ENCODE measurements around the gene GTF3C1.
"Not testable (repeated sequence)": the region's sequence is repeated elsewhere in the genome, so short reads cannot be mapped to it uniquely, and the experiment has no call there.

Gene GTF3C1

DNA sequence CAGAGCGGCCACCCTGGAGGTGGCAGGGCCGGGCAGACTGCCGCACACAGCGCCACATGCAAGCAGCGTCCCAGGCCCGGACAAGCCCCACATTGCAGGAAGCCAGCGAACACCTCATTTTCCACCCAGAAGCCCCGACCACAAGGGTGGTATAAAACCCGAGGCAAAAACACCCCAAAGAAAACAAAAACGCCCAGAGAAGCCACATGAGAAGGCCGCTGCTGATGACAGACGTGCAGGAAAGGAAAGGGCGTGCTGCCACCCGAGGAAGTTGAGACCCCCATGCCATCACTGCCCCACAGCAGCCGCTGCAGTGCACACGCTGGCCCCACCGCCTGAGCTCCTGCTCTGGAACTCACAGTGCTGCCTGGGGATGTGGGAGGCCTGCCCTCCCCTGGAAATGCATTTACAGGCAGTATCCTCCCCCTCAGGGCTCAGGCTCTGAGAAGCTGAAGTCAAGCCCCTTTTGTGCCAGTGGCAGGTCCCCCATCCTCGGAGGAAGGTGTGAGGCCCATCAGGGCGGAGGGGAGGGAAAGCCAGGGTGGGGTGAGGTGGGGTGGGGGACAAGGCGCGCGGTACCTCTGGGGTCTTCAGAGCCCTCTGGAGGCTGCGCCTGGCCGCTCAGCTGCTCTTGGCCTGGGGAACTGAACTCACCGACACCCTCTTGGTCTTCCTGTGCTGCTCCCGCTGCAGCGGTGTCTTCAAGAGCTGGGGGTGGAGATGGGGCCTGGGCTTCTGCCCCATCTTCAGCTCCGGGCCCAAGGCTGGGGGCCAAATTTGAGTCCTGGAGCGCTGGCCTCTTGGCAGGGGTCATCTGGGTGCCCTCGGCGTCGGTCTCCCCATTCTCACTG lies 85.7 kb downstream of the GTF3C1 start:
- peaks cover 11% of the 10 kb centered on the region for H3K9me3 ChIP-seq (ENCODE audit: control insufficient read depth, low read length)
- 95 to 96% methylated on average over 25 to 32 of the region's 32 CpGs for WGBS, 2 experiments (ENCODE audit: insufficient coverage in 2 of 2)
- peaks cover 3% of the 10 kb centered on the region for H3K4me1 ChIP-seq (ENCODE audit: control insufficient read depth, insufficient read depth, low read length, poor library complexity, severe bottlenecking)
- H3K4me3 ChIP-seq (ENCODE audit: extremely low read depth, insufficient read depth, low read length, poor library complexity, severe bottlenecking): no peak overlapping the region
- no peak overlapping the region for H3K27ac ChIP-seq (ENCODE audit: low read depth, low read length, severe bottlenecking)
- peaks cover 82% of the 10 kb centered on the region for H3K36me3 ChIP-seq (ENCODE audit: control insufficient read depth, insufficient read depth, low read length)

DNA sequence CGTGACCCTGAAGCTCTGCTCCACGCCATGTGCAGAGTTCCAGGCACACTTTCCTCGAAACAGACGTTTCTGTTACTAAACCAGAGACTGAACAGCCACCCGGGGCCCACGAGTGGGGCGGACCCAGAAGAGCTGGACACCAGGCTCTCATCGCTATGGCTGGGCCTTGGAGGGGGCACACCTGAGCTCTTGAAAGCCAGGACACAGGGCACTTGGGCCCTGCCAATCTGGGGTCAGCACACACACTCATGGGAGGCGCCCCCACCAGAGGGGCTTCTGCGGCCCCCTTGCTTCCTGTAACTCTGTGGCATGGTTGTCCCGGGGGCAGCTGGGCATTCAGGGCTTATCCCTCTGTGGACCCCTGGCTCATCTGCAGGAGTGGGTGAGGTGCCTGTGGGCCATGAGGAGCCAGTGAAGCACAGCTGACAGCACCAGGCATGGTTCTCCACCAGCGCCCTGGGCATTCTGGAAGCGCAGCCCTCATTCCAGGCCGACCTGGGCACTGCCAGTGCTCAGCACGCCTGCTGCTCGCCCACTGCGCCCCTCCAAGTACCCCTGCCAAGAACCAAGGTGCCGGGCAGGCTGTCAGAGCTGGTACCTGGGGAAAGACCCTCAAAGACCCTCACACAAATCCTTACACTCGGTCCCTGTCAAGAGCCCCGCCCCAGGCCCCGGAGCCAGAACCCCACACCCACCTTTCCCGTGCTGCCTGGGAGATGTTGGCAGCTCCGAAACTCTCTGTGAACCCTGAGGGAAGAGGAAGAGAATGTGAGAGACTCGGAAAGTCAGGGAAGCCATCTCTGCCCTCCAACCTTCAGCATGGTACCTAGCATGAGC lies 86.6 kb downstream of the GTF3C1 start:
- Histone ChIP-seq H3K36me3 (ENCODE audit: control insufficient read depth, insufficient read depth, low read length) (peaks cover 77% of the 10 kb centered on the region), H3K27ac (ENCODE audit: low read depth, low read length, severe bottlenecking) (no peak overlapping the region), H3K9me3 (ENCODE audit: control insufficient read depth, low read length) (peaks cover 11% of the 10 kb centered on the region), H3K4me1 (ENCODE audit: control insufficient read depth, insufficient read depth, low read length, poor library complexity, severe bottlenecking) (peaks cover 3% of the 10 kb centered on the region), H3K4me3 (ENCODE audit: extremely low read depth, insufficient read depth, low read length, poor library complexity, severe bottlenecking) (no peak overlapping the region)
- 95 to 96% methylated on average over 20 to 21 of the region's 24 CpGs for WGBS, 2 experiments (ENCODE audit: insufficient coverage in 2 of 2)

DNA sequence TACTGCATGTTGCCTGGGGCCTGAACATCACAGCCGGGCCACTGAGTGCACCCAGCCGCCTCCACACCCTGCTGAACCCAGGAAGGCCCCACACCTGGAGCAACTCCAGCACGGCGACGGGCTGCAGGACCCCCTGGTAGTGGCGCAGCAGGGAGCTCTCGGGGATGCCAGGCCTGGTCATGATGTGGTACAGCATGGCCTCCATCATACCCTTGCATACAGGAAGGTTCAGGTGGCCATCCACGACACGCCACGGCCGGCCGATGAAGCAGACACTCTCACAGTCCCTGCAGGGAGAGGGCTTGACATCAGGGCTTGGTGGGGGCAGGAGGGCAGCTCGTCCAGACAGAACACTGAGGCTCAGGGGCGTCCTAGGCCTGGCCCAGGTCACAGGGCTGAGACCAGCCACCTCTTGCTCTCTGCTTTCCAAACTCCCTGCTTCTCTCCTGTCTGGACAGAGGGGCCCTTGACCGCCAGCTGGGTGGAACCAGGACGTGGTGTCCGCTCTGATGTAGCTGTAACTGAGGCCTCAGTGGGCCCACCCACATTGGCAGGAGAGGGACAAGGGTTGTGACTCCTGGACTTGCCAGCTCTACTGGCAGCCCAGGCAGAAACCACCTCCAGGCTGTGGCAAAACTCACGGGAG lies 87.4 kb downstream of the GTF3C1 start:
- Histone ChIP-seq H3K27ac (ENCODE audit: low read depth, low read length, severe bottlenecking) (no peak overlapping the region), H3K36me3 (ENCODE audit: control insufficient read depth, insufficient read depth, low read length) (peaks cover 70% of the 10 kb centered on the region), H3K4me3 (ENCODE audit: extremely low read depth, insufficient read depth, low read length, poor library complexity, severe bottlenecking) (no peak overlapping the region), H3K4me1 (ENCODE audit: control insufficient read depth, insufficient read depth, low read length, poor library complexity, severe bottlenecking) (peaks cover 3% of the 10 kb centered on the region), H3K9me3 (ENCODE audit: control insufficient read depth, low read length) (peaks cover 5% of the 10 kb centered on the region)
- 97 to 99% methylated on average over 18 of the region's 18 CpGs for WGBS, 2 experiments (ENCODE audit: insufficient coverage in 2 of 2)

DNA sequence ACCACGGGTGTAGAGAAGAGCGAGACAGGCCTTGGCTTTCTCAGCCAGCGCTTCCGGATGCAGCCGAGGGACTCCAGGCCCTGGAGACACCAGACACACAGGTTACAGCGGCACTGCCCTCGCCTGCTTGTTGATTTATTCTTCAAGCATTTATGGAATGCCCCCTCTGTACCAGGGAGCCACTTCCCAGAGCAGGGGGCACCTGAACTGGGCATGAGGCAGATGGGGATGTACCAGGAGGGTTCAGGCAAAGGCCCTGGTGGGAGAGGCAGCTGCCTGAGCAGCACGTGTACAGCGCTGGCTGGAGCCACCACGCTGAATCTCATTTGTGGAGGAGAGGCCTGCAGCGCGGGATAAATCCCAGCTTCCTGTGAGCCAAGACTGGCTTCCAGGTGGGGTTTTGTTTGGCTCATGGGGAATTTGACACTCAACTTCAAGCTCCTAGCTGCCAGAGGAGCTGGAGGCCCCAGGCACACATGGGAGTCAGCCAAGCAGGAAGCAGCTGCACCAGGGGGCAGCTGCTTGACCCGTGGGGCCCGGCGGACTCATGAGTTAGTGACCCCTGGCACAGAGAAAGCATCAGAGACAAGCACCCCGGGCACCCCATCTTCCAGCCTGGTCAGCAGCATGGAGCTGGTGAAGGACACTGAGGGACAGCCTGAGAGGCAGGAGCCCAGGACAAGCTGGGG lies 88.1 kb downstream of the GTF3C1 start:
- peaks cover 63% of the 10 kb centered on the region for H3K36me3 ChIP-seq (ENCODE audit: control insufficient read depth, insufficient read depth, low read length)
- peaks cover 3% of the 10 kb centered on the region for H3K4me1 ChIP-seq (ENCODE audit: control insufficient read depth, insufficient read depth, low read length, poor library complexity, severe bottlenecking)
- H3K9me3 ChIP-seq (ENCODE audit: control insufficient read depth, low read length): no peaks in the 10 kb centered on the region
- 94 to 95% methylated on average over 12 to 16 of the region's 16 CpGs for WGBS, 2 experiments (ENCODE audit: insufficient coverage in 2 of 2)
- no peak overlapping the region for H3K4me3 ChIP-seq (ENCODE audit: extremely low read depth, insufficient read depth, low read length, poor library complexity, severe bottlenecking)
- H3K27ac ChIP-seq (ENCODE audit: low read depth, low read length, severe bottlenecking): no peak overlapping the region

DNA sequence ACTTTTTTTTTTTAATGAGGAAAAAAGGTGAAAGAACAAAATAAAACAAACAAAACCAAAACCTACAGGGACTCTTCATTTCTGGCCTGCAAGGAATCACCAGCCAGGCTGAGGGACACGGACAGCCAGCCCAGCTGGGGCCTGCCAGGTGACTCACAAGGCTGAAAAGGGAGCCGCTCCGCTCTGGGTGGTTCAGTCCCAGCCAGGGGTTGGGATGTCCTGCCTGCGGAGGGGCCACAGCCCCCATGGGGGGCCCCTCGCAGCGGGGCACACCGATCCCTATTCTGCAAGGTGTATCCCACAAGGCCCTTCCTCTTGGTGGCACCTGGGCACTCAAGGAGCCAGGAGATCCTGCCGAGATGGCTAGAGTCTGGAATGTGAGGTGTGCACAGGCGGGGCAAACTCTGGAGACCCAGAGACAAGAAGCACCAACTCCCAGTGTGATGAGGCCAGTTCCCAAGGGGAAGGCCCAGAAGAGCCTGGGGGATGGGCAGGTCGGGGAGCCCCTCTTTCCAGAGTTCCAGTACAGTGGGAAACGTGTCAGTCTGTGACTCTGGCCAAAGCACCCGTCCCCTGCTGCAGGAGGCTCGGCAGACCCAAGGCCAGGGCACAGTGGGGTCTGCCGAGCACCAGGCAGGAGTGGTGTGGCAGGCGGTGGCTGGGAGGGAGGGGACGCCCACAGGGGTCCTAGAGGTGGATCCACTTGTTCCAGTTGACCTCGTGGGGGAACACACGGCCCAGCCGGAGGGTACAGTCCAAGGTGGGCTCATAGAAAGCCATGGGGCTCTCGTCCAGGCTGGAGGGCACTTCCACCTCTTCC lies 88.8 kb downstream of the GTF3C1 start:
- Histone ChIP-seq H3K36me3 (ENCODE audit: control insufficient read depth, insufficient read depth, low read length) (peaks cover 55% of the 10 kb centered on the region), H3K27ac (ENCODE audit: low read depth, low read length, severe bottlenecking) (no peak overlapping the region), H3K4me3 (ENCODE audit: extremely low read depth, insufficient read depth, low read length, poor library complexity, severe bottlenecking) (no peak overlapping the region), H3K9me3 (ENCODE audit: control insufficient read depth, low read length) (no peaks in the 10 kb centered on the region), H3K4me1 (ENCODE audit: control insufficient read depth, insufficient read depth, low read length, poor library complexity, severe bottlenecking) (peaks cover 5% of the 10 kb centered on the region)
- WGBS, 2 experiments (ENCODE audit: insufficient coverage in 2 of 2): 91 to 95% methylated on average over 20 of the region's 20 CpGs

DNA sequence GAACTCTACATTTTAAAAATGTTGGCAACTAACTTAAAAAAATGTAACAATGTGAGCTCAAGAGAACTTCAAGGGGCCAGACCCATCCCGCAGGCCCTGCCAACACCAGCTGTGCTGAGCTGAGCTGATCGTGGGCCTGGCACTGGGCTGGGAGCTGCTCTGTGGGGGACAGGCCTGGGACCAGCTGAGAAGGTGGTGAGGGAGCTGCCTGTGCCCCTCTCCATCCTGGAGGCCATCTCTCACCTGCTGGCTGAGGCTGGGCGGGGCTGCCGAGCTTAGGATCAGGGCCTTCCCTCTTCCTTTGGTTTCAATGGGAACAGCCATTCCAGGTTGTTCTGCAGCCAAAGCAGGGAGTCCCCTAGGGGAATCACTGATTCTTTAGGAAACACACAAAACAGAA lies 89.5 kb downstream of the GTF3C1 start:
- Histone ChIP-seq H3K36me3 (ENCODE audit: control insufficient read depth, insufficient read depth, low read length) (peaks cover 48% of the 10 kb centered on the region), H3K27ac (ENCODE audit: low read depth, low read length, severe bottlenecking) (no peak overlapping the region), H3K4me3 (ENCODE audit: extremely low read depth, insufficient read depth, low read length, poor library complexity, severe bottlenecking) (no peak overlapping the region), H3K9me3 (ENCODE audit: control insufficient read depth, low read length) (no peaks in the 10 kb centered on the region), H3K4me1 (ENCODE audit: control insufficient read depth, insufficient read depth, low read length, poor library complexity, severe bottlenecking) (peaks cover 6% of the 10 kb centered on the region)
- WGBS, 2 experiments (ENCODE audit: insufficient coverage in 2 of 2): 84 to 89% methylated on average over 3 to 4 of the region's 4 CpGs

DNA sequence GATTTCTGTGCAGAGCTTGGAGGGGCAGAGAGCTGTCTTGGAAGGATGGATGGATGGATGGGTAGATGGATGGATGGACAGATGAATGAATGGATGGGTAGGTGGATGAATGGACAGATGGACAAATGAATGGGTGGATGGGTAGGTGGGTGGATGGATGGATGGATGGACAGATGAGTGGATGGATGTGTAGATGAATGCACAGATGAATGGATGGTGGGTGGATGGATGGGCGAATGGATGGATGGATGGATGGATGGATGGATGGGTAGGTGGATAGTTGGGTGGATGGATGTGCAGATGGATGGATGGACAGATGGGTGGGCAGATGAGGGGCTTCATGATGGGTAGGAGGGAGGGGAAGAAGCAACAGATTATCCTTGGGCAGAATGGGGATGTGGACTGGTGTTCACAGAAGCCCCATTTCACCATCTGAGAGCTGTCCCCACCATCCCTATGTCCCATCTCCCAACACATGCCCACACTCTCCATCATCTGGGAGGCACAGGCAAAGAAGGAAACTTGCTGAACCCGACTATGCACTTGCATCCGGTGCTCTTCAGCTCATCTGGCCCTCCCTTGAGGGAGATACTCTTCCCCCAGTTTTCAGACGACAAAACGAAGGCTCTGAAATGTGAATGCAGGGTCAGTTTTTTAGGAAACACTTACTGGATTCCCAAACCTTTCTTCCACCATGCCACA lies 90.6 kb downstream of the GTF3C1 start:
- no peak overlapping the region for H3K4me3 ChIP-seq (ENCODE audit: extremely low read depth, insufficient read depth, low read length, poor library complexity, severe bottlenecking)
- WGBS, 2 experiments (ENCODE audit: insufficient coverage in 2 of 2): 73 to 86% methylated on average over 2 to 3 of the region's 5 CpGs
- no peaks in the 10 kb centered on the region for H3K9me3 ChIP-seq (ENCODE audit: control insufficient read depth, low read length)
- H3K27ac ChIP-seq (ENCODE audit: low read depth, low read length, severe bottlenecking): no peak overlapping the region
- peaks cover 39% of the 10 kb centered on the region for H3K36me3 ChIP-seq (ENCODE audit: control insufficient read depth, insufficient read depth, low read length)
- peaks cover 6% of the 10 kb centered on the region for H3K4me1 ChIP-seq (ENCODE audit: control insufficient read depth, insufficient read depth, low read length, poor library complexity, severe bottlenecking)

DNA sequence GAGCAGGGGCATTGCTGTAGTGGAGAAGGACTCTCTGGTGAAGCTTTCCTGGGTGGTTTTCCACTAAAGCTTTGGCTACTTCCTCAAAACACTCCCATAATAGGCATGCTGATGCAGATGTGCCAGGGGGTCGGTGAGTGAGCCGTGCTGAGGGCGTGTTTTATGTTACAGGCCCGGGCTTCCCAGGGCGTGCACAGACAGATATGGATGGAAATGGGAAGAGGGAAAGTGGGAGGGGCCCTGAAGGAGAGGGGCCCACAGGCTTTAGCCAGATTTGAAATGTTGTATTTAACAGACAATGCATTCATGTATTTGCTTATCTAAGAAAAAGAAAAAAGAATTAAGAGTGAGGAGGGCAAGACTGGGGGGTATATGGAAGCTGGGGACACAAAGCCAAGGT lies 91.5 kb downstream of the GTF3C1 start:
- WGBS, 2 experiments (ENCODE audit: insufficient coverage in 2 of 2): 84 to 91% methylated on average over 5 of the region's 5 CpGs
- Histone ChIP-seq H3K9me3 (ENCODE audit: control insufficient read depth, low read length) (no peaks in the 10 kb centered on the region), H3K36me3 (ENCODE audit: control insufficient read depth, insufficient read depth, low read length) (peaks cover 31% of the 10 kb centered on the region), H3K4me3 (ENCODE audit: extremely low read depth, insufficient read depth, low read length, poor library complexity, severe bottlenecking) (no peak overlapping the region), H3K4me1 (ENCODE audit: control insufficient read depth, insufficient read depth, low read length, poor library complexity, severe bottlenecking) (peaks cover 6% of the 10 kb centered on the region), H3K27ac (ENCODE audit: low read depth, low read length, severe bottlenecking) (no peak overlapping the region)

DNA sequence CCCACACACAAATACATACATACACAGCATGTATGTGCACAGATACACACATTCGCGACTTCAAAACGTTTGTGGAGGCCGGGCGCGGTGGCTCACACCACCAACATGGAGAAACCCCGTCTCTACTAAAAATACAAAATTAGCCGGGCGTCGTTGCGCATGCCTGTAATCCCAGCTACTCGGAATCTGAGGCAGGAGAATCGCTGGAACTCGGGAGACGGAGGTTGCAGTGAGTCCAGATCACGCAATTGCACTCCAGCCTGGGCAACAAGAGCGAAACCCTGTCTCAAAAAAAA lies 92.2 kb downstream of the GTF3C1 start:
- 90 to 92% methylated on average over 13 to 15 of the region's 17 CpGs for WGBS, 2 experiments (ENCODE audit: insufficient coverage in 2 of 2)
- not testable (repeated sequence) for H3K4me3 ChIP-seq (ENCODE audit: extremely low read depth, insufficient read depth, low read length, poor library complexity, severe bottlenecking)

More for the DNA sequence above, 92.2 kb downstream of the GTF3C1 start:
- not testable (repeated sequence) for H3K4me1 ChIP-seq (ENCODE audit: control insufficient read depth, insufficient read depth, low read length, poor library complexity, severe bottlenecking); H3K27ac ChIP-seq (ENCODE audit: low read depth, low read length, severe bottlenecking); H3K9me3 ChIP-seq (ENCODE audit: control insufficient read depth, low read length)
- H3K36me3 ChIP-seq (ENCODE audit: control insufficient read depth, insufficient read depth, low read length): peaks cover 28% of the 10 kb centered on the region

Data from mesodermal cell (in vitro differentiated cells).